ENCODE measurements around the gene NSUN7.

DNA sequence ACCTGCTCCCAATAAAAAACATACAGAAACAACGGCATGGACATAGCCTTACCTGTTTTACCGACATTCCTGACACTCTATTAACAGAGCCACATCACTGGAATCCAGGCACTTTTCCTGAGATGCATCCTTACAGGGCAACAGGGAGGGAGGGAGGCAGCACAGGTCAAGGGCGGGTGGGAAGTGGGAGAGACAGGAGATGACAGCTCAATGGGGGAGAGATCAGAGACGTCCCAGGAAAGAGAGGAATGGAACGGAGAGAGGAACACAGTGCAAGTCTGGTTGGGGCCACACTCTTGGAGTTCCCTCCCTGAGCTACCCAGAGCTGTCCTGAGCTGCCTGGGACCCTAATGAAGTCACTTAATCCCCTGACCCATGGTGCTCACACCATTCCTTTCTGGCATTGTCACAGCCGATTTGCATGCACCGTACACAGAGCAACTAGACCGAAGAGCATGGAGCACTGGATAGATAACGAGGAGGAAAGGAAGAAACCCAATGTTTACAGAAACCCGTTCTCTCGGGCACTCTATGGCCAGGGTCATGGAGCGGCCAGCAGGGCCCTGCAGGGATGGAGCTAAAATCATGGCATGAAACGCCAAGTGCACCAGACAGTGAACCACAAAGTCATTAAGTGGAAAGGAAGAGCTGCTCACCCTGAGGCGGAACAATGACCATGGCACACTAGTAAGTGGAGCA lies 93.1 kb downstream of the NSUN7 start:
- TF ChIP-seq, protein P1, sequence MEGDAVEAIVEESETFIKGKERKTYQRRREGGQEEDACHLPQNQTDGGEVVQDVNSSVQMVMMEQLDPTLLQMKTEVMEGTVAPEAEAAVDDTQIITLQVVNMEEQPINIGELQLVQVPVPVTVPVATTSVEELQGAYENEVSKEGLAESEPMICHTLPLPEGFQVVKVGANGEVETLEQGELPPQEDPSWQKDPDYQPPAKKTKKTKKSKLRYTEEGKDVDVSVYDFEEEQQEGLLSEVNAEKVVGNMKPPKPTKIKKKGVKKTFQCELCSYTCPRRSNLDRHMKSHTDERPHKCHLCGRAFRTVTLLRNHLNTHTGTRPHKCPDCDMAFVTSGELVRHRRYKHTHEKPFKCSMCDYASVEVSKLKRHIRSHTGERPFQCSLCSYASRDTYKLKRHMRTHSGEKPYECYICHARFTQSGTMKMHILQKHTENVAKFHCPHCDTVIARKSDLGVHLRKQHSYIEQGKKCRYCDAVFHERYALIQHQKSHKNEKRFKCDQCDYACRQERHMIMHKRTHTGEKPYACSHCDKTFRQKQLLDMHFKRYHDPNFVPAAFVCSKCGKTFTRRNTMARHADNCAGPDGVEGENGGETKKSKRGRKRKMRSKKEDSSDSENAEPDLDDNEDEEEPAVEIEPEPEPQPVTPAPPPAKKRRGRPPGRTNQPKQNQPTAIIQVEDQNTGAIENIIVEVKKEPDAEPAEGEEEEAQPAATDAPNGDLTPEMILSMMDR (IDR thresholded peaks at IDR 0.05; ENCODE audit: low read depth, low read length, poor library complexity, severe bottlenecking): no peak
- no peak for TF ChIP-seq EZH2phosphoT487 (IDR thresholded peaks at IDR 0.05; ENCODE audit: borderline replicate concordance, low read length)
